Chondrocyte (in vitro differentiated cells): ENCODE results near the gene PRUNE2. TPM values are rescaled to one million over a fixed set of nuclear protein-coding genes. Genes with fewer than 3 reads are reported as not detected.

Experiments
- DNase-seq: peaks from one replicate; pipeline ENCODE4 v3.0.0; 2021; ENCODE audit warnings: mixed read lengths, low spot score
- H3K27ac Mint-ChIP-seq: one replicate; pipeline ENCODE4 v1.8.0; 2021; ENCODE audit warnings: mild to moderate bottlenecking, moderate library complexity, mixed read lengths; ENCODE audit not compliant: unreplicated experiment
- H3K27me3 Mint-ChIP-seq: 2 replicates; pipeline ENCODE4 v1.8.0; 2021; ENCODE audit warnings: low read depth, mixed read lengths
- H3K36me3 Mint-ChIP-seq: 2 replicates; pipeline ENCODE4 v1.8.0; 2021; ENCODE audit warnings: low read depth, mixed read lengths
- H3K4me1 Mint-ChIP-seq: 2 replicates; pipeline ENCODE4 v1.8.0; 2021; ENCODE audit warnings: low read depth, mild to moderate bottlenecking, mixed read lengths
- H3K4me3 Mint-ChIP-seq: one replicate; pipeline ENCODE4 v1.8.0; 2021; ENCODE audit warnings: mild to moderate bottlenecking, moderate library complexity, mixed read lengths; ENCODE audit not compliant: unreplicated experiment
- H3K9me3 Mint-ChIP-seq: 2 replicates; pipeline ENCODE4 v1.8.0; 2021; ENCODE audit warnings: low read depth, mixed read lengths
- CTCF ChIP-seq: fragments of 200-600 bp; sonication (generic); IDR thresholded peaks from 2 replicates; pipeline ENCODE4 v1.5.0; 2021; ENCODE audit warnings: antibody characterized with exemption, mild to moderate bottlenecking, moderate library complexity
- total RNA-seq: library from RNA; stranded (reverse); gene quantifications from 3 replicates; pipeline ENCODE4 v1.2.1, GENCODE V29; 2021

Gene PRUNE2
- total RNA-seq, 1 donor from 2014 or later: 10.5 TPM

- no peak for TF ChIP-seq CTCF
- Mint-ChIP-seq H3K4me1 (no peaks in the 10 kb centered on the region), H3K27me3 (no peaks in the 10 kb centered on the region), H3K27ac (no peak overlapping the region), H3K36me3 (peaks cover 4% of the 10 kb centered on the region), H3K4me3 (no peak overlapping the region), H3K9me3 (peaks cover 3% of the 10 kb centered on the region)
- no peak for DNase-seq
Observed at GRCh38 chr9:76845254-76845653, 60.7 kb downstream of the PRUNE2 start.

- DNase-seq: no peak
- Mint-ChIP-seq H3K27ac (peak overlapping the region; percentile 95), H3K4me3 (peak overlapping the region; percentile 43)
Observed at GRCh38 chr9:76835571-76836283, 70.2 kb downstream of the PRUNE2 start.

GRCh38 chr9:76828447-76828846, 77.5 kb downstream of the PRUNE2 start:
- DNase-seq: no peak
- Mint-ChIP-seq H3K27me3 (no peaks in the 10 kb centered on the region), H3K36me3 (peaks cover 2% of the 10 kb centered on the region), H3K4me3 (no peak overlapping the region), H3K27ac (no peak overlapping the region), H3K4me1 (peaks cover 3% of the 10 kb centered on the region), H3K9me3 (peaks cover 6% of the 10 kb centered on the region)
- TF ChIP-seq CTCF: no peak

More at GRCh38 chr9:76835571-76836283, 70.2 kb downstream of the PRUNE2 start:
- no peak for TF ChIP-seq CTCF
- no peaks in the 10 kb centered on the region for H3K9me3 Mint-ChIP-seq
- peaks cover 2% of the 10 kb centered on the region for H3K36me3 Mint-ChIP-seq
- peaks cover 28% of the 10 kb centered on the region for H3K4me1 Mint-ChIP-seq
- H3K27me3 Mint-ChIP-seq: no peaks in the 10 kb centered on the region

GRCh38 chr9:76827296-76828080, 78.4 kb downstream of the PRUNE2 start:
- Mint-ChIP-seq H3K27me3 (no peaks in the 10 kb centered on the region), H3K36me3 (peaks cover 2% of the 10 kb centered on the region), H3K4me1 (peaks cover 3% of the 10 kb centered on the region), H3K27ac (no peak overlapping the region), H3K9me3 (peaks cover 6% of the 10 kb centered on the region), H3K4me3 (no peak overlapping the region)
- DNase-seq: no peak
- TF ChIP-seq CTCF: no peak

- no peak for TF ChIP-seq CTCF
- Mint-ChIP-seq H3K4me3 (no peak overlapping the region), H3K27ac (no peak overlapping the region), H3K4me1 (peaks cover 27% of the 10 kb centered on the region), H3K9me3 (no peaks in the 10 kb centered on the region), H3K36me3 (no peaks in the 10 kb centered on the region), H3K27me3 (no peaks in the 10 kb centered on the region)
- DNase-seq: no peak
Observed at GRCh38 chr9:76820431-76820830, 85.5 kb downstream of the PRUNE2 start.
